Left colon (tissue), 2 donors: ENCODE data around the gene ZDHHC11B. TPM values are rescaled to one million over a fixed set of nuclear protein-coding genes. Genes with fewer than 3 reads are reported as not detected.
"Not testable (repeated sequence)": the region's sequence is repeated elsewhere in the genome, so short reads cannot be mapped to it uniquely, and the experiment has no call there.

Source experiments
- ATAC-seq: fragments of 200-7000 bp; cut with Tn5 transposase; one replicate; pipeline ENCODE4 v1.9.1; 2020; ENCODE audit warnings: mild to moderate bottlenecking, moderate library complexity
- DNase-seq, 2 donors: peaks; one replicate each; pipeline ENCODE4 v3.0.0-alpha.2; 2020
- intact Hi-C, 2 donors: fragments of 100-400 bp; cut with DNase I in 1 of 2; cut with micrococcal nuclease in 1 of 2; formaldehyde crosslinking; loops; one replicate each; pipeline versions ENCODE4 v1.11.2 to v1.14.0; 2022; cut with DNase I, micrococcal nuclease
- total RNA-seq, 2 donors: library from RNA; stranded (reverse); fragmentation: NEBNext Ultra II Directional; extraction: Animal tissue kit (Norgen Biotek cat#: 25700); gene quantifications; one replicate each; pipeline ENCODE4 v1.2.1, GENCODE V29; 2021
- donor health status: DM: no; HTN: no; CAD: no.
- donor health status: DM: yes; HTN: yes; CAD: no.

ZDHHC11B gene
- total RNA-seq, 2 donors from 2014 or later, result 1.5 to 15.9 TPM

DNA sequence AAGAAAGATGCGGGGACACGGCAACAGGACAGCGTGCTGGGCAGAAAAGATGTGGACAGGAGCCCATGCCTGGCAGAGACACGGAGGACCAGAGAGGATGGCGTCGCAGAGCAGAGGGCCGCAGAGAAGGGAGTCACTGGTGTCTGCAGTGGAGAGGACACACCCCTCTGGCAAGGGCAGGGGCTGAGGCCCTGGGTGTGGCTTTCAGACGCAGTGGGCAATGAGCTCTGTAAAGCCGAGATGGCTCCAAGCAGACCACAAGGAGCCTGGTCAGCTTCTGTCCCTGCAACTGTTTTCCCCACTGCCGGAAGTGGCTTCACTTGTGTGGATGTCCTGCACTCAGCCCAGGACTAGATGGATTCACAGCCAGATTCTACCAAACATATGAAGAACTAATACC is 4.2 kb upstream of the ZDHHC11B start:
- ATAC-seq, DNase-seq: not testable (repeated sequence)
- intact Hi-C loops, result loop anchor here in 1 of 2 donors (10.0 kb wide), 1 partner anchor 94 kb away; the partner anchor contains the start of gene TPPP

DNA sequence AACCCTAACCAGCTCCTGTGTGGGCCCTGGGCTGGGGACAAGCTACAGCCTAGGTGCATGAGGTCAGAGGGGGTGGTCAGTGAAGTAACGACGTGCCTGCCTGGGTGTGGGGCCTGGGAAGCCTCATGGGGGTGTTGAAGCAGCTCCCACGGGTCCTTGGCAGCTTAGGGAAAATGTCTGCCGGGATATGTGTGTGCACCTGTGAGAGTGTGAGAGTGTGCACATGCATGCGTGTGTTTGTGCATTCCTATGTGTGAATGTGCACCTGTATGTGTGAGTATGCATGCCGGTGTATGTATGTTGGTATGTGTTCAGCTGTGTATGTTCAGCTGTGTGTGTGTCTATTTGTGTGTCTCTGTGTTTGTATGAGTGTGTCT is 3.3 kb upstream of the ZDHHC11B start:
- DNase-seq, ATAC-seq: not testable (repeated sequence)
- intact Hi-C loops, result loop anchor here in 1 of 2 donors (10.0 kb wide), 1 partner anchor 93 kb away; the partner anchor contains the start of gene TPPP

DNA sequence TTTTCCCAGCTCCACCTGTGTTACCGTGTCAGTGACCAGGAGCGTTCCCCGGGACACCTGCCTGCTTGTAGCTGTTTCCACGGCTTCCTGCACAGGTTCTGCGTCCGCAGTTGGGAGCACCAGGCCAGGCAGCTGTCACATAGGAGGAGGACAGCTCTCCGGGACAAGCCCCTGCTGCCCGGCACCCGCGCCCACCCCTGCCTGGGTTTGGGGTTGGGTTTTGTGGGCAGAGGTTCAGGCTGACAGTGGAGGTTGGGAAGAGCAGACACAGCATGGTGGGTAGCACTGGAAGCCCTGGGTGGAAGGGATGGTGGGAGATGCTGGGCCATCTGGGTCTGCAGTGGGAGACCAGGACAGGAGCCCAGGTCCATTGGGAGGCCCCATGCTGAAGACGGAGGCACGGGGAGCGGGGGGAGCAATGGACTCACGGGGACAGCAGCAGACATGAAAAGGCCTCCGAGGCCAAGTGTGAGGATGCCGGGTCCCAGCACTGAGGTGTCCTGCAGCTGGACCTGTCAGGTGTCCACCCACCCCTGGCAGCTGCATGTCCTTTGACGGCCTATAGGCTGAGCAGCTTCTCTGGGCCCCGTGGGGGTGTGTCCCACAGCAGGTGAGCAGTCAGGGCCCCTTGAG is 2.8 kb upstream of the ZDHHC11B start:
- not testable (repeated sequence) for ATAC-seq, DNase-seq
- intact Hi-C loops, result loop anchor here in 1 of 2 donors (10.0 kb wide), 1 partner anchor 93 kb away; the partner anchor contains the start of gene TPPP

DNA sequence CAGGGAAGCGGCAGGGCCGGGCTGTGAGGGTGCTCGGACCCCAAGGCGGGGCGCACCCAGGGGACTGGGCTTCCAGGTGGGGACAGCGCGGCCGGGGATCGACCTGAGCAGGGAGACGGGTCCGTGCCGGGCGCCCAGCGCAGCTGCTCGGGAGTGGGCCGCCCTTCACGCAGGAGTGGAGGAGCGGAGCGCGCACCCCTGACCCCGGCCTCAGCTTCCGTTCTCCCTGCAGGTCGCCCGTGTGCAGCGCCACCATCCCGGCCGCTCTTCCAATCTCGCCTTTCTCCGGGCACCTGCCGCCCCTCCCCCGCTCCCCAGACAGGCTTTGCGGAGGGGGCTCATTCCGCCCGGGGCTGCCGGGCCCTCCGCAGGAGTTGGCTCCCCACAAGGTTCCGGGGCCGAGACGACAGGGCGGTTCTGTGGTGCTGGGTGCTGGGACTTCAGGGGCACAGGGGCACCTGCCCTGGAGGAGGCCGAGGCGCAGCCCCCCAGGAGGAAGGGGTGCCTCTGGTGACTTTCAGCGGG is 714 bp upstream of the ZDHHC11B start:
- intact Hi-C loops, result loop anchor here in 1 of 2 donors (10.0 kb wide), 1 partner anchor 90 kb away; the partner anchor contains the start of gene TPPP
- peak; percentile 49 for ATAC-seq
- peak in 1 of 2 donors; percentile 41 for DNase-seq

DNA sequence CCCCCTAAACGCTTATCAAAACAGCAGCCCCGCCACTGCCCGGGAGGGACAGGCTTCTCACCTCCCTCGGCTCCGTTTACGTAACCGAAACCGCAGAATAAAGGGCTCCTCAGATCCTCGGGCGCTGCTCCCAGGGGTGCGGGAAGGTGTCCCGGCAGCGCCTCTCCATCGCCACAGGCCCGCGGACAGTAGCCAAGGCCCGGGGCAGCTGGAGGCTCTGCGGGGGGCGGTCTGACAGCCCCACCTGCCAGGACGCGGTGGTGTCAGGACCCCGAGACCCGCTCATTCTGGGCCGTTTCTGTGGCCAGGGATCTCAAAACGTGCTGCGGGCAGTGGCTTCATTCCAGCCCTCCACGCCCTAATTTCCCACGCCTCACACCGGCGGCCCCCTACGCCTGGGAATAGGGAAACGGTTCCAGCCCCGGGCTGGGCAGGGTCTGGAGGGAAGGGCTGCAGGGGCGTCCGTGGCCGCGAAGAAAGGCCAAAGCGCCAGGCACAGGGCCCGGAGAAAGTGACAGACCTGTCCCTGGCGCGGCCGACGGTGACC is 575 bp downstream of the ZDHHC11B start:
- peak; percentile 30 for ATAC-seq
- peak; percentile 56 to 63 for DNase-seq
- intact Hi-C loops, result loop anchor here in 1 of 2 donors (10.0 kb wide), 1 partner anchor 89 kb away; the partner anchor contains the start of gene TPPP

DNA sequence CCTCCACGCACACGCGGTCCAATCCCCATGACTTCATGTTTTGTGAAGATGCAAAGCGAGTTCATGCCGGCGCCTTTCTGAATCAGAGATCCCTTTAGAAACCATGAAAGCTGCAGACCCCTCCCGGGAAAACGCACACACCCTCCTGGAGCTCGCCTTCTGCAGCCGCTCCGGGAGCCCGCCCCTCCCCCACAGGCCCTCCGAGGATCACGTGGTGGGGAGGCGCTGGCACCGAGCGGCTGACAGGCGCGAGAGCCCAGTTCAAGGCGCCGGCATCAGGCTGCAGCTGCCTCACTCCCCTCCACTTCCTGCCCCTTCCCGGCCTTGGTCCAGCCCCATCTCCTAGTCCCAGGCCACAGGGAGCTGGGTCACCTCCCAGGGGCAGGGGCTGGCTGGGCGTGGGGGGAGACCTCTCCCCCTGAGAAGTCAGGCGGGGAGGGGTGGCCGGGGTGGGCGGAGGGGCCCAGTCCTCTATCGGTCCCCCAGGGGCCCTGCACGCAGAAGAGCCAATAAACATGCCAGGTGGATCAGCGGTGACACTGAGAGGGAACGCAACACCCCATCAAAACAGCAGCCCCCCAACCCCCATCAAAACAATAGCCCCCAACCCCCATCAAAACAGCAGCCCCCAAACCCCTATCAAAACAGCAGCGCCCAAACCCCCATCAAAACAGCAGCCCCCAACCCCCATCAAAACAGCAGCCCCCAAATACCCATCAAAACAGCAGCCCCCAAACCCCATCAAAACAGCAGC is 1.3 kb downstream of the ZDHHC11B start:
- intact Hi-C loops, result loop anchor here in 1 of 2 donors (10.0 kb wide), 1 partner anchor 88 kb away; the partner anchor contains the start of gene TPPP
- DNase-seq (peak; percentile 59 to 87), ATAC-seq (peak; percentile 64)

DNA sequence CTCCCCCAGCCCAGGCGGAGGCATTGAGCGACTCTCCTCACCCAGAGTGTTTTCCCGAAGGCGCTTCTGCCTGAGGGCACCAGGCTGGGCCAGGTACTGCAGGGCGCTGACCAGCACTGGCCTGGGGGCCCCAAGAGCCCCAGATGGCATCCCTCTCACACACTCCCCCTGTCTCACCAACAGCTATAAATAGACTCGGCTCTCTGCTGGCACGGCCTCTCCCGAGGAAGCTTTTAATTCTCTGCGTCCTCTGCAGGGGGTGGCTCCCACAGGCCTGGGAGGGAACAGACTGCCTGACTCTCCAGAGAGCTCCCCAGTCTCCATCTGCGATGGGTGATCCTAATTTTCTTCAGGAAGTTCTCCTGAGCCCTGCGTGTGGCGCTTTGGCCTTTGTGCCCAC is 2.2 kb downstream of the ZDHHC11B start:
- ATAC-seq, DNase-seq: not testable (repeated sequence)
- intact Hi-C loops, result loop anchor here in 1 of 2 donors (10.0 kb wide), 1 partner anchor 88 kb away; the partner anchor contains the start of gene TPPP

DNA sequence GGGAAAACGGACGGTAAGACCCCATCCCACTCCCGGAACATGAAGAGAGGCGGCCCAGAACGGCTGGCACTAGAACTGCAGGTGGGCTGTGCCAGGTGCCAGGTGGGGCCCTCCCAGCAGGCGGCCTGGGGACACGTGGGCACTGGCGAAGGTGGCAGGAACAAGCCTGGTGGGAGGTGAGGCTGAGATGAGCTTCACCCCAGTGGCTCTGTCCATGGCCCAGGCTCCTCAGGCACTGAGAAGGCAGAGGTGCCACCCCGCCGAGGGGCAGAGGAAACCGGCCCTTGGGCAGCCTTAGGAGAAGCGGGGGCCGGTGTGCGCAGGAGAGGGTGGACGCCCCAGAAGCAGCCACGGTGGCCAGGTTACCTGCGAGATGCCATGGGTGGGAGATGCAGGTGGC is 4.0 kb downstream of the ZDHHC11B start:
- not testable (repeated sequence) for ATAC-seq, DNase-seq
- intact Hi-C loops, result loop anchor here in 1 of 2 donors (10.0 kb wide), 1 partner anchor 86 kb away; the partner anchor contains the start of gene TPPP

DNA sequence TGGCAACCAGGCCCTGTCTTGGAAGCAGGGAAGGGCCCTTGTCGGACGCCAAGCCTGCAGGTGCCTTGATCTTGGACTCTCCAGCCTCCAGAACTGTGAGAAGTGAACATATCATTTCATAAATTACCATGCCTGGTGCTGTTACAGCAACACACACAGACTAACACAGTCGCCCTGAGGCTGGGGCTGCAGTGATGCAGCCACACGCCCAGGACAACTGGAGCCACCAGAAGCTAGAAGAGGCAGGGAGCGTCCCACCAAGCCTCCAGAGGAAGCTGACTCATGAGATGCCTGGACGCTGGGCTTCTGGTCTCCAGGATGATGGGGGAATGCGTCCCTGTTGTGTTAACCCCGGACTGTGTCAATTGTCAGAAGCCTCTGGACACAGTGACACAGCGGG is 5.6 kb downstream of the ZDHHC11B start:
- ATAC-seq, DNase-seq, intact Hi-C loops: not testable (repeated sequence)

DNA sequence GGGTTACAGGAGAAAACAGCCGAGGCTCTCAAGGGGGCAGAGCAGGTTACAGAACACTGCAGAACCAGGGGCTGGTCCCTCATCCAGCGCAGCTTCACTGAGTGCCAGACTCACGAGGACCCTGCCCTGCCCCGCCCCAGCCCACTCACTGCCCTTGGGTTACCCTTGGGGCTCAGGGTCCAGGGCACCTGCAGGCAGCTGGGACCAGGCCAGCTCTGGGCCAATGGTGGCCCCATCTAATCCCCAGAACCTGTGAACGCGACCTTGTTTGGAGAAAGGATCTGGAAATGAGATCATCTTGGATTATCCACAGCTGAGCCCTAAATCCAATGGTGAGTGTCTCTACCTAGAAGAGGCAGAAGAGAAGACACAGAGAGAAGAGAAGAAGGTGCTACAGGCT is 6.1 kb downstream of the ZDHHC11B start:
- ATAC-seq, intact Hi-C loops, DNase-seq: not testable (repeated sequence)

DNA sequence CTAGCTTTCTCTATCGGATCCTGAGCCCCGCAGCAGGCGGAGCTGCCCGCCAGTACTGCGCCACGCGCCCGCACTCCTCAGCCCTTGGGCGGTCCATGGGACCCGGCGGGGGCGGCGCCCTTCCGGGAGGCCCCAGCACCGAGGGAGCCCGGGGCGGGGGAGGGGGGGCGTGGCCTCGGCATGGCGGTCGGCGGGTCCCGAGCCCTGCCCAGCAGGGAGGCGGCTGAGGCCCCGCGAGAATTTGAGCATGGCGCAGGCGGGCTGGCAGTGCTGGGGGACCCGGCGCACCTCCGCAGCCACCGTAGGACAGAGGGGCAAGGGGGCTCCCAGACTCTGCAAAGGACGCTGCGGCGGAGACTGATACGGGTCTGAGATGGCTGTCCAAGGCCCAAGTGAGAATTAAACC is 6.8 kb downstream of the ZDHHC11B start:
- ATAC-seq (no peak), DNase-seq (no peak)
- intact Hi-C loops, result no loop called here

DNA sequence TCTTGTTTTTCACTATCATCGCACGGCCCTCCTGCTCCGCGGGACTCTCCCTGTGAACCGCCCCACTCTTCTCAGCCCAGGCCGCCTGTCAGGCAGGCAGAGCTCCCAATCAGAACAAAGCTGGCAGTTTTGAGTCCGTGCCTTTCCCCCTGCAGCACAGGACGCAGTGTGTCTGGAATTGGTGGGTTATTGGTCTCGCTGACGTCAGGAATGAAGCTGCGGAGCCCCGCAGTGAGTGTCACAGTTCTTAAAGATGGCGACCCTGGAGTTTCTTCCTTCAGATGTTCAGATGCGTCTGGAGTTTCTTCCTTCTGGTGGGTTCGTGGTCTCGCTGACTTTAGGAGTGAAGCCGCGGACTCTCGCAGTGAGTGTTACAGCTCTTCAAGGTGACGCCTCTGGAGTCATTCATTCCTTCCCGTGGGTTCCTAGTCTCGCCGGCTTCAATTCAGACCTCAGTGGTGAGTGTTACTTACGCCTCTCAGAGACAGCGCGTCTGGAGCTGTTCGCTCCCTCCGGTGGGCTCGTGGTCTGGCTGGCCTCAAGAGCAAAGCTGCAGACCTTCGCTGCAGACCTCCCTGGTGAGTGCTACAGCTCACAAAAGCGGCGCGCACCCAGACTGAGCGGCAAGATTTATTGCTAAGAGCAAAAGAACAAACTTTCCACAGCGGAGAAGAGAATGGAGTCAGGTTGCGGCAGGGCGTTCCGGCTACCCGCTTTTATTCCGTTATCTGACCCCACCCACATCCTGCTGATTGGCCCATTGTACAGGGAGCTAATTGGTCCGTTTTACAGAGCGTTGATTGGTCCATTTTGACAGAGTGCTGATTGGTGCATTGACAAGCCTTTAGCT is 7.4 kb downstream of the ZDHHC11B start:
- ATAC-seq (no peak), DNase-seq (peak in 1 of 2 donors; percentile 38)
- intact Hi-C loops, result no loop called here

DNA sequence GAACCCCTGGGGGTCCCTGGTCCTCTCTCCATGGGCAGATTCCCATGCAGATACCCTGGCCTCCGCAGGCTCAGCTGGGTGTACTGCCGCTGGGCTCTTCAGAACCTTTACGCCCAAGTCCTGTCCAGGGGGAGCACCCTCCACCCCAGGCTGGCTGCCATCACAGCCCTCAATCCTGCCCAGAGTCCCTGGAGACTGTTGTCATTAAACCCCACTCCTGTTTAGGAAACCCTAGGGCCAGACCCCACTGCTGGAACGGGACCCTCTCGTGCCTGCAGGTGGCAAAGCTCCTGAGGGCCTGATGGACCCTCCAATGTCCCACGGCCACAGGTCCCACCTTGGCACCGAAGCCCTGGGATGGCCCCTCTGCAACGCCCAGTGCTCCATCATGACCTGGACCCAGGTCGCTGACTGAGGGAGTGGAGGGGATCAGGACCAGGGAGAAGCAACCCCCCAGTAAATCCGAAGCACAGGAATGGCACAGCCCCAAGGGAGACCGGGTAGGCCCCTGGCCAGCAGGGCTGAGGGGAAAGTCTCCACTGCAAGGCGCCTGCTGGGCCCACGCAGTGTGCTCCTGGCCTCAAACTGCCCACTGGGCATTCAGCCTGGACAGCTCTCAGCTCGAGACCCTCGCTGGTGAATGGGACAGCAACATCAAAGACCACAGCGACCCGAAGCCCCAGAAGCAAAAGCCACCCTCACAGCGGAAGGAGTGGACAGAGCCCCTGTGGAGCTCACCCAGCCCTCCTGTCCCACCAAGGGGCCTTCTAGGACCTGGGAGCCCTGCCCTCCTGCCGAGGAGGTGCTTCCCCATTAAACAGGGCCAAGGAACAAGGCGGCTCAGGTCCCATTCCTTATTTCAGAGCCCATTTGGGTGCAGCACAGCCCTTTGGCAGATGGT is 8.3 kb downstream of the ZDHHC11B start:
- DNase-seq (peak in 1 of 2 donors; percentile 33), ATAC-seq (no peak)
- intact Hi-C loops, result no loop called here

DNA sequence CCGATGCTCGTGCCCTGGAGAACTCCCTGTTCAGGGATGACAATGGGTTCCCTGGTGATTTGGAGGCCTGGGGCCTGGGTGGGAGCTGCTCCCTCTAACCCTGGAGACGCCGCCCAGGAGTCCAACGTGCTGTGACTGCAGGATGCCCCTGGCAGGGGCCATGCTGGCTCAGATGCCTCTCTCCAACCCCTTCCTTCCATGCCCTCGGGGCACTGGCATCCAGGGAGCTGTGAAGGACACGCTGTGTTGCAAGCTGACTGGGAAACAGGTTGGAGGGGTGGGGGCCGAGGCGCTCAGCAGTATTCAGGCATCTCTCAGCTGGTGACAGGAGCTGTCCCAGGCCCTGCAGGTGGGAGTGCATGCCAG is 9.0 kb downstream of the ZDHHC11B start:
- DNase-seq, result peak in 1 of 2 donors; percentile 33
- ATAC-seq, intact Hi-C loops: not testable (repeated sequence)

DNA sequence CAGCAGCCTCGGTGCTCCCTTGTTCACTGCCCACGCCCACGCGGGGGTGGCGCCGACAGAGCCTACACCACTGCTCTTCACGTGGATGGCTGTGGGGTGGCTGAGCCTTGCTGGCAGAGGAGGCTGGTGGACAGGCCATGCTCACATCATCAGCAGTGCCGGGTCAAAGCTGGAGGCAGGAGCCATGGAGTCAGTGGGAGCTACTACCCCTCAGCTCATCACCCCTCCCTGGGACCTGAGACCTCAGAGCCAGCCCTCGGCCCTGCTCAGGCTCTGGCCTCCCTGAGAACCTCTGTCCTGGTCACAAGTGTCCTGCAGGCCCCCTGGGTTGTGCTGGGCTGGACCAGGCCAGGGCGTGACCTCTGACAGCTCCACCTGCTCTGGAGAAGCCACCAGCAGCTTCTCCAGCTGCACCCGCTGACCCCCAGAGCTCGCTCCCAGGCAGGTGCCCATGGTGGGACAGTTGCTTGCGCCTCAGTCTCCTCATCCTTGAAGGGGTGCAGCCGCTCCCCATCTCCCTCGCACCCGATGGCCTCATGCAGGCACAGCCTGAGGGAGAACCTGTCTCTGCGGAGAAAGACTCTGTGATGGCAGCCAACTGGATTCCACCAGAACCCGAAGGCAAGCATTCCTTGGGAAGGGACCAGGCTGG is 9.5 kb downstream of the ZDHHC11B start:
- intact Hi-C loops, DNase-seq, ATAC-seq: not testable (repeated sequence)

DNA sequence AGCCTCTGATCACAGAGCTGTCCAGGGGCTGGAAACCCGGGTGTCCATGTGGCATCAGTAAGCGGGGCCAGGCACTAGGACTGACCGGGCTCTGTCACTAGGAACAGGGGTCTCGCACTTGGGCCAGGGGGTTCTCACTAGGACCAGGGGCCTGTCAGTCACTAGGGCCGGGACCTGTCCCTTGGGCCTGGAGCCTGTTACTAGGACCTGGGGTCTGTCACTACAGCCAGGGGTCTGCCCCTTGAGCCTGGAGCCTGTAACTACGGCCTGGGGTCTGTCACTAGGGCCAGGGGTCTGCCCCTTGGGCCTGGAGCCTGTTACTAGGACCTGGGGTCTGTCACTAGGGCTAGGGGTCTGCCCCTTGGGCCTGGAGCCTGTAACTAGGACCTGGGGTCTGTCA is 10.2 kb downstream of the ZDHHC11B start:
- intact Hi-C loops, ATAC-seq, DNase-seq: not testable (repeated sequence)
